GM21526 (cell line): ENCODE results near the gene ANKDD1B.
"Not testable (repeated sequence)": the region's sequence is repeated elsewhere in the genome, so short reads cannot be mapped to it uniquely, and the experiment has no call there.

ENCODE experiments used
- ATAC-seq: cut with Tn5 transposase; IDR thresholded peaks from one replicate; pipeline ENCODE4 v1.9.1; 2021; ENCODE audit warnings: moderate library complexity; ENCODE audit not compliant: unreplicated experiment, low FRiP score

Gene ANKDD1B

DNA sequence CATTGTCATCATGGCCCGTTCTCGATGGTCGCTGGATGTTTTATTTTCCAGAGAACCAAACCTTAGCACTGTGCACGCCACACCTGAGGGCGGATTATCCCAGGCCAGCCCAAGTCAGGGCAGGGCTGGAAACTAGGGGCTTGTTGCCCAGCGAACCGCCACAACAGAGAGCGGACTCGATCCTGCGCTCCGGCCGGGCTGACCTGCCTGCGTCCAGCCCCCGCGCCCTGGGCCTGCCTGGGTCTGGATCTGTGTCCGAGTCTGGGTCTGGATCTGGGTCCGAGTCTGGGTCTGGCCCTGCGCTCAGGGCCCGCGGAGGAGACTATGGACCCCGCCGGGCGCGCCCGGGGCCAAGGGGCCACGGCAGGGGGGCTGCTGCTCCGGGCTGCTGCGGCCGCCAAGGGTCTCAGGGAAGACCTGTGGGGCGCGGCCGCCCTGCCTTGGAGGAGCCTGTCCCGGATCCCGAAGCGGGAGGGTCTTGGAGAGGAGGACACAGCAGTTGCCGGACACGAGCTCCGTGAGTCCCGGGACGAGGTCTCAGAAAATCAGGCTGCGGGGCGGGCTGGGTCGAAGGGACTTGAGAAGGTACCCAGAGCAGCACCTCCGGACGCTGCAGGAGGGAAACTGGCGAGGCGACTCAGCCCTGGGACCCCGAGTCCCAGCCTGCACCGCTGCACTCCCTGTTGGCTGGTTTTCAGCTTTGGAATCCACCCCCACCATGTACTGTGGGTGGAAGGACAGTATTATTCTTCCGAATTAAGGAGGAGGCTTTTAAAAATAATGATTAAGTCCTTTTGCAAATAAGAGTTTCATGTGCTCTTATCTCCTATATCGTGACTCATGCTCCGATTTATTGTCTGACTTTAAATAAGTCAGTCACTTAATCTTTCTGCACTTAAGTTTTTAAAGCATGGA, at the start of gene ANKDD1B:
TSS of gene ANKDD1B (plus strand) at position 143 of the 915 bp plus-strand sequence. CDS start at position 325, 182 bp downstream.
- ATAC-seq, result no peak

- not testable (repeated sequence) for ATAC-seq
Observed at GRCh38 chr5:75565991-75566709, 45.1 kb upstream of the ANKDD1B start.

DNA sequence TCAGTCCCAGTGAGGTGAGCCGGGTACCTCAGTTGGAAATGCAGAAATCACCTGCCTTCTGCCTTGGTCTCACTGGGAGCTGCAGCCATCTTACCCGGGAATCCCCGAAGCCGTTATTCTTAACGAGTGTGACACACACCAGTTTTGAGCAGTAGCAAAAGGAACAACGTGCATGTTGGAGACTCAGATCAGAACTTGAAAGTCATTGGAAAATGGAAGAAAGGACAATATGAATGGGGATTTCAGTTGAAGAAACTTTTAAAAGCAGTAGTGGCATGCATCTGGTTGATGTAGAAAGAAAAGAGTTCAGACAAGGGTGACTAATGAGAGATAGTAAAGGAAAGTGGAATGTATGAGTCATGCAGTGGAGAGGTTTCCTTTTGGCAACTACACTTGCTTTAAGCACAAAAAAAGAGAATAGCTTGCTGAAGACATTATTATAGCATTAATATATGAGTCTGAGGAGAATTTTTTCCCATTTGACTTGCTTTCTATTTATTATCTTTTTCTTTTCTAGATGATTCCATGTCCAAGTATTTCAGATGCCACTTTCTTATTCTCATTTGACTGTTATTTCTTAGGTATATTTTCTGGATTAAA, 44.4 kb upstream of the ANKDD1B start:
- ATAC-seq, result peak; percentile 72

DNA sequence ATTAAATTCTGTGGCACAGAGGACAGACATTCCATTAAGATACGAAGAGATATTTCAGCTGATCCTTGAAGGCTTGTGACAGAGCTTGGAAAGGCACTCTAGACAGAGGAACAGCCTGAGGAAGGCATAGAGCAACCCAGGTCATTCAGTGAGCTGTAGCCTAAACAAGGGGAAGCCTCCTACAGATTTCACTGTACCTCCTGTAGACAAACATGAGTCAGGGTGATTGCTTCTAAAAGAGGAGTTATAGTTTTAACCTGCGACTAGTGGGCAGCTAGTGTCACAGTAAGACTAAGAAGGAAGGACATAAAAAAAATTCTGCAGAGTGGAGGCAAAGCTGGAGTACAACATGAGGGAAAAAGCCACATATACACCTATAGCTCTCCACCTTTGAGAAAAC, 43.5 kb upstream of the ANKDD1B start:
- ATAC-seq, result no peak

GRCh38 chr5:75568202-75568601, 43.1 kb upstream of the ANKDD1B start:
- no peak for ATAC-seq

DNA sequence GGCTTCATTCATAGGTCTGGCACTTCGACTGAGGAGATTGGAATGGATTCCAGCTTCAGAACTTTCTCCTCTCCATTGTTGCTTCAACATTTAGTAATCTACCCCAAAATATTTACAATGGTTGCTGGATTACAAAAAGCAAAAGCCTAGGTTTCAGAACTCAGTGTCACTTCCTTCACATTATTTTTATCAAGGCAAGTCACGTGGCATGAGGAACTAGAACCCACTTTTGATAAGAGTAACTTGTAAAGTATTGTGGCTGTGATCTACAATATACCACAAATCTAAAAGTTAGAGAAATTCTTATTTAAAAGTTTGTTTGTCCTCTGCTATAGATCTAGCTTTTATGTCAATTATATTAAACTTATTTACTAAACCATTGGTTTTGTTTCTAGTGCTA, 39.7 kb upstream of the ANKDD1B start:
- no peak for ATAC-seq

DNA sequence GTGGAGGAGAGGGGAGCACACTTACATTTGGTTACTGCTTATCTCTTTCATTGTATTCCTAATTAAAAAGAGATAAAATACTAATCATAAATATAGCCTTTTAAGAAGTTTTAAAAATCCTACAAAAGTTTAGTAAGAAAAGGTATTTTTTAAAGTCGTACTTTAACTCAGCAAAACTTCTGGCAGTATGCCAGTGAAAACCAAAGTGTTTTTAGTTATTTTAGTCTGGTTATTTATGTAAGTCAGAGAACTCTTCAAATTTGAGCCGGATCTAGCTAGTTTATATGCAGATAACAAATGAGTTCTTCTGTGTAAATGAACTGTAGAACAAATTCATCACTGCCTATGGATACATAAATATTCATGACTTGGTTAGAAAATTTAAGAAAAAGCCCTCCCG, 36.5 kb upstream of the ANKDD1B start:
- peak; percentile 6 for ATAC-seq

- ATAC-seq, result not testable (repeated sequence)
Observed at GRCh38 chr5:75578280-75578679, 33.0 kb upstream of the ANKDD1B start.

DNA sequence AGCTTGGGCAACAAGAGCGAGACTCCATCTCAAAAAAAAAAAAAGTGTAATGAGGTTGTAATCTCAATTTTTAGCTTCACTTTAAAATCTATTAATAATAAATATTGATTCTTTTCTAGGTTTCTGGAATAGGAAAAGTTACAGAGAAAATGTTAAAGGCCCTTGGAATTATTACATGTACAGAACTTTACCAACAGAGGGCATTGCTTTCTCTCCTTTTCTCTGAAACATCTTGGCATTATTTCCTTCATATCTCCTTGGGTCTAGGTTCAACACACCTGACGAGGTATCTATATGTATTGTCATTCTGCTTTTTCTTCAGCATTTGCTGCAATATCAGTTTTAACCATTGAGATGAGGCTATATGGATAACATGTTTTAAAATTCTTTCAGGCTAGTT, 26.6 kb upstream of the ANKDD1B start:
- no peak for ATAC-seq

- ATAC-seq, result no peak
Observed at GRCh38 chr5:75588666-75589065, 22.6 kb upstream of the ANKDD1B start.

GRCh38 chr5:75600535-75600934, 10.7 kb upstream of the ANKDD1B start:
- ATAC-seq, result no peak

DNA sequence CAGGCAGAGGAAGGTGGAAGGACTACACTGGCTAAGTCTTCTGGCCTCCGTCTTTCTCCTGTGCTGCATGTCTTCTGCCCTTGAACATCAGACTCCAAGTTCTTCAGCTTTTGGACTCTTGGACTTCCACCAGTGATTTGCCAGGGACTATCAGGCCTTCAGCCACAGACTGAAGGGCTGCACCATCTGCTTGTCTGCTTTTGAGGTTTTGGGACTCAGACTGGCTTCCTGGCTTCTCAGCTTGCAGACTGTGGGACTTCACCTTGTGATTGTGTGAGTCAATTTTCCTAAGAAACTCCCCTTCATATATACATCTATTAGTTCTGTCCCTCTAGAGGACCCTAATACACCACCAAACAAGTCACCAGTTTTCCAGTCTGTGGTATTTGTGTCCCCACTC, 9.7 kb upstream of the ANKDD1B start:
- ATAC-seq, result no peak

- no peak for ATAC-seq
Observed at GRCh38 chr5:75601996-75602395, 9.3 kb upstream of the ANKDD1B start.

DNA sequence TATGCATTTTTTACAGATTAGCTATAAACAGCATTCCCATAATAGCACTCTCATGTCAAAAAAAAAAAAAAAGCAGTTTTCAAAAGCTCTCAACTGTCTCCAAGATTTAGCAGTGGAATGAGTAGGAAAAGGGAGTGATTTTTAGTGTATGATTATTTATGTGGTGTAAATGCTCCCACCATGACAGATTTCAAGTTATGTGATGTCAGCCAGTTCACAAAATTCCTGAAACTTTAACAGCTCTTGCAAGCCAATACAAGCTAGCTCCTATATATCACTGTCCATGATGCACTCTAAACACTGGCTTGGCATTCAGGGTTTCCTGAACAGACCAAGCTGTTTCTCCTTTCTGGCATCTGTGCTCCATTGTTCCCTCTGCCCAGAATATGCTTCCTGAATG, 7.9 kb upstream of the ANKDD1B start:
- no peak for ATAC-seq

- ATAC-seq, result no peak
Observed at GRCh38 chr5:75603821-75604220, 7.4 kb upstream of the ANKDD1B start.

- not testable (repeated sequence) for ATAC-seq
Observed at GRCh38 chr5:75607341-75607740, 3.9 kb upstream of the ANKDD1B start.

DNA sequence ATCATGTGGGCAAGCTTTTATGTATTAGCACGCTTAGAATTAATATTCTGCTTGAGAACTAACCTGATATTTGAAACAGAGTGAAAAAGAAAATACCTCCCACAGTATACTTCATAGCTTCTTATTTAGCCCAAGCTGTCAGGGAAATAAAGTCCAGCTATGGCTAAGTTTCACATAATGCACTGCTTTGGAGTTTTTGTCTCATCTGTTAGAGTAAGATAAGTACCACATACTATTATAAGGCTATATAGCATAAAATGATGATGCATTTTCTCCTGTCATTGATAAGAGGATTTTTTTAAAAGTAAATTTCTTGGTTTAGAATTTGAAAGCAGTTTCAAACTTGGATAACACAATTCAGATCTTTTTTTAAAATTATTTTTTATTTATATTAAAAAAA, 2.4 kb upstream of the ANKDD1B start:
- ATAC-seq, result no peak

- ATAC-seq, result no peak
Observed at GRCh38 chr5:75610201-75610600, 1.1 kb upstream of the ANKDD1B start.

- not testable (repeated sequence) for ATAC-seq
Observed at GRCh38 chr5:75610859-75611310, 368 bp upstream of the ANKDD1B start.

GRCh38 chr5:75612226-75612569, 945 bp downstream of the ANKDD1B start:
- ATAC-seq, result no peak

- ATAC-seq, result no peak
Observed at GRCh38 chr5:75612901-75613300, 1.6 kb downstream of the ANKDD1B start.
